ENCODE measurements around the gene MSI2.

The MSI2 gene

DNA sequence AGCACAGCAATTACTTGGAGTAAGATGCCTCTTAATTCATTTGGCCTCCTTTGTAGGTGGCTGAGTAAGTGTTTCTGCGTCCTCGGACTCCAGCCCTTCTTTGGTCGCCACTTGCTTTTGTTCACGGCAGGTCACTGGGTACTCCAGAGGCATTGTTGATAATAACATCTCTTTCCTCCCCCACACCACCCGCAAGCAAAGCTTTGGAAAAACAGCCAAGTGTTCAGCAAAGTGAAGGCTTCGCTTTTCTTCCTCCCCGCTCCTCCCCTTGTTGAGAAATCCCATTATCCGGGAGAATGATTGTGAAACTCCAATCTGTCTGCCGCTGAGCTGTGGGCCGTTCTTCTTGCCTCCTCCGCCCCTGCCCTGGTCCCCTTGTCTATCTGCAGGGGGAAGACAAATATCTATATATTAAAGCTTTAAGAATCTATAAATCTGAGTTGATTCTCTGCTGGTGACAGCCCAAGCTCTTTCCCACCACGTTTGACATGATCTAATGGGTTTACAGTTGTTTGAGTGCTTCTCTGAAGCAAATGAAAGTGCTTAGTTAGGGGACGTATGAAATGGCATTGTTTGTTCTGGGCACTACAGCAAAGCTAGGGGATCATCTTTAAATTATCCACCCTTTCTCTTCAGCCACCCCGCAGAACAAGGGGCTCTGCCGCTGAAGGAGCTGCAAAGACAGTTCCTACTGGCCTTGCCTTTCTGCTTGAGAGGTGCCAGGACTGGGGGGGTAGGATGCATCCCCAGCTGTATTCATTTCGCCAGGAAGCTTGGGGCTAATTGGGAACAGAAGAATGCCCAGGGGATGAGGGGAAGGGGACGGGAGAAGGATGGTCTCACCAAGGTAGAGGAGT is 321.7 kb downstream of the MSI2 start:
- no peaks in the 10 kb centered on the region for H3K9me2 ChIP-seq (ENCODE audit: low read depth, low read length)
- H3K36me3 ChIP-seq (ENCODE audit: insufficient read depth, low read length) = peaks cover 53% of the 10 kb centered on the region; the same call in 1 of the 2 replicates
- H3K9me3 ChIP-seq (ENCODE audit: low read length) = no peaks in the 10 kb centered on the region
- no peak overlapping the region for H3K4me3 ChIP-seq (ENCODE audit: low read depth, low read length, poor library complexity, severe bottlenecking)
- no peaks in the 10 kb centered on the region for H3K27me3 ChIP-seq (ENCODE audit: insufficient read depth, low read length)
- H3K9ac ChIP-seq (ENCODE audit: low read length) = no peak overlapping the region
- H4K20me1 ChIP-seq (ENCODE audit: insufficient read depth, low read length) = no peaks in the 10 kb centered on the region
- H3F3A ChIP-seq (ENCODE audit: insufficient read depth, low read length) = no peaks in the 10 kb centered on the region
- no peak overlapping the region for H2AFZ ChIP-seq (ENCODE audit: low read length)
- H3K4me2 ChIP-seq (ENCODE audit: low read length) = no peak overlapping the region
- 0 out of 2 replicates have a peak, but pooled peaks cover 9% of the 10 kb centered on the region for H3K79me2 ChIP-seq (ENCODE audit: insufficient read depth, low read length)
- TF ChIP-seq, protein P1, sequence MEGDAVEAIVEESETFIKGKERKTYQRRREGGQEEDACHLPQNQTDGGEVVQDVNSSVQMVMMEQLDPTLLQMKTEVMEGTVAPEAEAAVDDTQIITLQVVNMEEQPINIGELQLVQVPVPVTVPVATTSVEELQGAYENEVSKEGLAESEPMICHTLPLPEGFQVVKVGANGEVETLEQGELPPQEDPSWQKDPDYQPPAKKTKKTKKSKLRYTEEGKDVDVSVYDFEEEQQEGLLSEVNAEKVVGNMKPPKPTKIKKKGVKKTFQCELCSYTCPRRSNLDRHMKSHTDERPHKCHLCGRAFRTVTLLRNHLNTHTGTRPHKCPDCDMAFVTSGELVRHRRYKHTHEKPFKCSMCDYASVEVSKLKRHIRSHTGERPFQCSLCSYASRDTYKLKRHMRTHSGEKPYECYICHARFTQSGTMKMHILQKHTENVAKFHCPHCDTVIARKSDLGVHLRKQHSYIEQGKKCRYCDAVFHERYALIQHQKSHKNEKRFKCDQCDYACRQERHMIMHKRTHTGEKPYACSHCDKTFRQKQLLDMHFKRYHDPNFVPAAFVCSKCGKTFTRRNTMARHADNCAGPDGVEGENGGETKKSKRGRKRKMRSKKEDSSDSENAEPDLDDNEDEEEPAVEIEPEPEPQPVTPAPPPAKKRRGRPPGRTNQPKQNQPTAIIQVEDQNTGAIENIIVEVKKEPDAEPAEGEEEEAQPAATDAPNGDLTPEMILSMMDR (IDR thresholded peaks at IDR 0.05; ENCODE audit: low read length) = no peak
- TF ChIP-seq EZH2 (IDR thresholded peaks at IDR 0.05; ENCODE audit: borderline replicate concordance, low read length) = no peak
- H3K4me1 ChIP-seq (ENCODE audit: insufficient read depth, low read length, severe bottlenecking) = peaks cover 12% of the 10 kb centered on the region
- no peak overlapping the region for H3K27ac ChIP-seq (ENCODE audit: low read depth, low read length, poor library complexity, severe bottlenecking)

DNA sequence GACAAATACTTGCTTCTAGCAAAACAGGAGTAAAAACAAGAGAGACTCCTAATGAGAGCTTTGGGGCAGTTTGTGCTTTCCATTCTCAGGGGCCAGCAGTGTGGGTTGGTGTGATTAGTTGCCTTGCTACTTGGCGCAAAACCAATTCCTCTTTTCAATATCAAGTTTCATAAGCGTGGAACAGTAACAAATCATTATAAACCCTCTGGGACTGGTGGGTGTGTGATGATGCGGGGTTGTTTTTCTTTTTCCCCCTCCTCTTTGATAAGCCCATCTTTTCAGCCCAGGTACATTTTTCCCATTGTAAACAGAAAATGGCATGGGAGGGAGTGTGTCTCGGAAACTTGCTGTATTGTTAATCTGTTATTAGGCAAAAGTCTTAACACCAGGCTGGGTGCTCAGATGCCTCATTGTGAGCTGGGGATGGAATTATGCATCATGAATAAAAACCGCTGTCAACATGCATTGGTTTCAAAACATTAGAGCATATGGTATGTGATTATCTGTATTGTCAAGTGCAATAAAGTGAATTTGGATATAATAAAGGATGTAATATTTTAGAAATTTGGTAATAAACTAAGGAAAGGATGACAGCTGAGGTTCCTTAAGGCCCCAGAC is 322.4 kb downstream of the MSI2 start:
- TF ChIP-seq, protein P1 (IDR thresholded peaks at IDR 0.05; ENCODE audit: low read length) = no peak
- no peak for TF ChIP-seq EZH2 (IDR thresholded peaks at IDR 0.05; ENCODE audit: borderline replicate concordance, low read length)
- Histone ChIP-seq H3K4me3 (ENCODE audit: low read depth, low read length, poor library complexity, severe bottlenecking) (no peak overlapping the region), H3K27me3 (ENCODE audit: insufficient read depth, low read length) (no peaks in the 10 kb centered on the region), H3K9me2 (ENCODE audit: low read depth, low read length) (no peaks in the 10 kb centered on the region), H4K20me1 (ENCODE audit: insufficient read depth, low read length) (no peaks in the 10 kb centered on the region), H3K4me1 (ENCODE audit: insufficient read depth, low read length, severe bottlenecking) (peaks cover 12% of the 10 kb centered on the region), H3F3A (ENCODE audit: insufficient read depth, low read length) (no peaks in the 10 kb centered on the region), H3K9me3 (ENCODE audit: low read length) (no peaks in the 10 kb centered on the region), H3K79me2 (ENCODE audit: insufficient read depth, low read length) (0 out of 2 replicates have a peak, but pooled peaks cover 10% of the 10 kb centered on the region), H2AFZ (ENCODE audit: low read length) (no peak overlapping the region), H3K36me3 (ENCODE audit: insufficient read depth, low read length) (peaks cover 49% of the 10 kb centered on the region; the same call in 1 of the 2 replicates), H3K4me2 (ENCODE audit: low read length) (no peak overlapping the region), H3K27ac (ENCODE audit: low read depth, low read length, poor library complexity, severe bottlenecking) (no peak overlapping the region), H3K9ac (ENCODE audit: low read length) (no peak overlapping the region)

DNA sequence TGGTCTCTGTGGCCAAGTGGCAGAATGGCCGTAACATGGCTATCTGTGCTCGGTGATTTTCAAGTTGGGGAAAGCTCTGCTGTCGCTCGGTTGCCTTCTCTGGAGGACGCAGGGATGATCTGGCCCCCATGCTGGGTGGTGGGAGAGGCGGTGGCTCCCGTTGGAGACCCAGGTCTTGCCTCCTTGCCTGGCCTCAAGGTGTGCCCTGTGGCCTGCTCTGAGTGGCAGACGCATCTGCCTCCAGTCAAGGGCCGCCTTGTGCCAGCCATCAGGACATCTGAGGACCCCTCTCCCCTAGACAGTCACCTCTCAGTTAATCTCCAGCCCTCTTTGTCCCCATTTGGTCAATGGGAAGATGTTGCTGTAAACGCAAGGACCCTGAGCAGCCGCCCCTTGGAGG is 322.9 kb downstream of the MSI2 start:
- 0 out of 2 replicates have a peak, but pooled peaks cover 10% of the 10 kb centered on the region for H3K79me2 ChIP-seq (ENCODE audit: insufficient read depth, low read length)
- peaks cover 12% of the 10 kb centered on the region for H3K4me1 ChIP-seq (ENCODE audit: insufficient read depth, low read length, severe bottlenecking)
- peaks cover 51% of the 10 kb centered on the region; the same call in 1 of the 2 replicates for H3K36me3 ChIP-seq (ENCODE audit: insufficient read depth, low read length)
- H3K9me3 ChIP-seq (ENCODE audit: low read length) = no peaks in the 10 kb centered on the region
- H3K9ac ChIP-seq (ENCODE audit: low read length) = no peak overlapping the region
- H3K4me2 ChIP-seq (ENCODE audit: low read length) = no peak overlapping the region
- no peak overlapping the region for H2AFZ ChIP-seq (ENCODE audit: low read length)
- H3F3A ChIP-seq (ENCODE audit: insufficient read depth, low read length) = no peaks in the 10 kb centered on the region
- no peaks in the 10 kb centered on the region for H3K27me3 ChIP-seq (ENCODE audit: insufficient read depth, low read length)
- no peaks in the 10 kb centered on the region for H4K20me1 ChIP-seq (ENCODE audit: insufficient read depth, low read length)
- H3K9me2 ChIP-seq (ENCODE audit: low read depth, low read length) = no peaks in the 10 kb centered on the region
- H3K27ac ChIP-seq (ENCODE audit: low read depth, low read length, poor library complexity, severe bottlenecking) = no peak overlapping the region
- TF ChIP-seq EZH2 (IDR thresholded peaks at IDR 0.05; ENCODE audit: borderline replicate concordance, low read length) = no peak
- TF ChIP-seq, protein P1 (IDR thresholded peaks at IDR 0.05; ENCODE audit: low read length) = no peak
- H3K4me3 ChIP-seq (ENCODE audit: low read depth, low read length, poor library complexity, severe bottlenecking) = no peak overlapping the region
